HUES48 (cell line): ENCODE data around the gene CRYGS.
"Not testable (repeated sequence)": the region's sequence is repeated elsewhere in the genome, so short reads cannot be mapped to it uniquely, and the experiment has no call there.

ENCODE experiments used
- H3K27ac ChIP-seq: one replicate; pipeline ENCODE4 v1.7.0; 2013; ENCODE audit warnings: low read depth, low read length, inconsistent platforms
- H3K27me3 ChIP-seq: 2 replicates; pipeline ENCODE4 v1.6.1; 2013; ENCODE audit warnings: mild to moderate bottlenecking, low read length; ENCODE audit not compliant: control insufficient read depth, insufficient read depth
- H3K36me3 ChIP-seq: 2 replicates; pipeline ENCODE4 v1.6.1; 2013; ENCODE audit warnings: low read length; ENCODE audit not compliant: control insufficient read depth, insufficient read depth
- H3K4me1 ChIP-seq: 2 replicates; pipeline ENCODE4 v1.6.1; 2013; ENCODE audit warnings: mild to moderate bottlenecking, low read length; ENCODE audit not compliant: control insufficient read depth, insufficient read depth
- H3K4me3 ChIP-seq: 2 replicates; pipeline ENCODE4 v1.5.1; 2013; ENCODE audit warnings: mild to moderate bottlenecking, low read depth, low read length
- H3K9ac ChIP-seq: 2 replicates; pipeline ENCODE4 v1.6.1; 2013; ENCODE audit warnings: mild to moderate bottlenecking, low read depth, low read length, moderate library complexity
- H3K9me3 ChIP-seq: 2 replicates; pipeline ENCODE4 v1.6.1; 2013; ENCODE audit warnings: low read length; ENCODE audit not compliant: control insufficient read depth, insufficient read depth

CRYGS gene

DNA sequence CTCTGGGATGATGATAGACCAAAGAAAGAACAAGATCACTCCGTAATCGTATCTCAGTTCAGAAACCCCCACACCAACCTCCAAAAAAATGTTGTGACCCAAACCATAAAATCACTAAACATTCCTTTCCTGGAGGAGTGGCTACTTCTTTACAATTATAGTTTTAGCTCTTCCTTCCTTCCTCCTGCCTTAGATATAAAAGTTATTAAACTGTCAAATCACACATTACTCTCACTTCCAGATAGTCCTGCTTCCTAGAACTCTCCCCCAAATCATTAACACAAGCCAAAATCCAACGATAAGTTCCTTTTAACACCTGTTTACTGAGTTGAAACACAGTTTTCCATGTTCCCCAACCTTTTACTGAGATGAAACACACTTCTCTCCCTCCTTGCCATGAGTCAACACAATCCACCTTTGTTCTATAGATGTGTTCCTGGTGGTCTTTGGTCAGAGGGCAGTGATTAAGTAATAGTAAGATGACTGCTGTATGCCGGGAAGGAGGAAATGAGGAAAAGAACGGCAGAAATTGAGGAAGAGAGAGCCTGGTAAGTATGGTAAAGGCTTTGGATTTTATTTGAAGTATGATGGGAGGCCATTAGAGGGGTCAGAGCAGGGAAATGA is 8.3 kb upstream of the CRYGS start:
- Histone ChIP-seq H3K36me3 (peaks cover 41% of the 10 kb centered on the region), H3K27ac (no peak overlapping the region), H3K4me3 (no peak overlapping the region), H3K4me1 (no peaks in the 10 kb centered on the region), H3K27me3 (no peaks in the 10 kb centered on the region), H3K9me3 (no peaks in the 10 kb centered on the region), H3K9ac (no peak overlapping the region)

DNA sequence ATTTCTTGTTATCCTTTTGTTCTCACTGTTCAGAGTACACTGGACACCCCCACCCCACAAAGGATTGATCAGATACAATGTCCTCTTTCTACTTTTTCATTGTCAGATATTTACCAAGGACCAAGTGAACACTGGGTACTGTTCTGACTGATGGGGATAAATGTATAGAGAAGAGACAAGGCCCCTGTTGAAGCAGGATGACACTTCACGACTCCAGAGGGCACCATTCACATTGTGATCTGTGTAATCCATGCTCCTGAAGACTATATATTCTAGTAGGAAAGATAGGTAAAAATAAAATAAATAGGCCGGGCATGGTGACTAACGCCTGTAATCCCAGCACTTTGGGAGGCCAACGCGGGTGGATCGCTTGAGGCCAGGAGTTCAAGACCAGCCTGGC is 7.2 kb upstream of the CRYGS start:
- Histone ChIP-seq H3K9ac (no peak overlapping the region), H3K27me3 (no peaks in the 10 kb centered on the region), H3K9me3 (no peaks in the 10 kb centered on the region), H3K27ac (no peak overlapping the region), H3K4me3 (no peak overlapping the region), H3K36me3 (peaks cover 35% of the 10 kb centered on the region), H3K4me1 (no peaks in the 10 kb centered on the region)

DNA sequence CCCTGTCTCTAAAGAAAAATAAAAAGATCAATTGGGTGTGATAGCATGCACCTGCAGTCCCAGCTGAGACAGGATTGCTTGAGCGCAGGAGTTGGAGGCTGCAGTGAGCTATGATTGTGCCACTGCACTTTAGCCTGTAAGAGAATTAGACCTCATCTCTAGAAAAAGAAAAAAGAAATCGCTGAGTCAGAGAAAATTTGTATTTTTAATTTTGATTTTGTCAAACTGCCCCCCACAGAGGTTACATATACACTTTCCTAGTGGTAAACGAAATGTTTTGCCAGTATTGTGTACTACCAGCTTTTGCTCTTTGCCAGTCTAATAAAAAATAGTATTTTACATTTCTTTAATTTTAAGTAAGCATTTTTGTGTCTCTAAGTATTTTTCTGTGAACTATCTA is 5.3 kb upstream of the CRYGS start:
- Histone ChIP-seq H3K27me3 (no peaks in the 10 kb centered on the region), H3K4me3 (no peak overlapping the region), H3K9ac (no peak overlapping the region), H3K36me3 (peaks cover 22% of the 10 kb centered on the region), H3K4me1 (no peaks in the 10 kb centered on the region), H3K27ac (no peak overlapping the region), H3K9me3 (no peaks in the 10 kb centered on the region)

DNA sequence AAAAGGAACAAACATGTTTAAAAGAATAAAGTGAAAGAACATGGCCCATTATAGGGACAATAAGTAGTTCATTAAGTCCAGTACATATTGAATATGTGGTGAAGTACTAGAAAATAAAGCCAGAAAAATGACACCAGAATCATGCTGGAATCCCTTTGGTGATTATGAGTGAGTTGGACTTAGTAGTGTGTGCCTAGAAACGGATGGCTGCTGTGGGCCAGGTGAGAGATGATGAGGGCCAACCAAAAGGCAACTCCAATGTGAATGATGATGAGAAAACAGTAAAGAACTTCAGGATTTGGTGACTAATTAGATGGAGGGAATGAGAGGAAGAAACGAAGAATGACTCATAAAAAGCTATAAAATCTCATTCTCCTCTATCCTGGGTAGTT is 3.3 kb downstream of the CRYGS start:
- H3K36me3 ChIP-seq, result no peaks in the 10 kb centered on the region
- H3K9me3 ChIP-seq, result no peaks in the 10 kb centered on the region
- no peak overlapping the region for H3K4me3 ChIP-seq

DNA sequence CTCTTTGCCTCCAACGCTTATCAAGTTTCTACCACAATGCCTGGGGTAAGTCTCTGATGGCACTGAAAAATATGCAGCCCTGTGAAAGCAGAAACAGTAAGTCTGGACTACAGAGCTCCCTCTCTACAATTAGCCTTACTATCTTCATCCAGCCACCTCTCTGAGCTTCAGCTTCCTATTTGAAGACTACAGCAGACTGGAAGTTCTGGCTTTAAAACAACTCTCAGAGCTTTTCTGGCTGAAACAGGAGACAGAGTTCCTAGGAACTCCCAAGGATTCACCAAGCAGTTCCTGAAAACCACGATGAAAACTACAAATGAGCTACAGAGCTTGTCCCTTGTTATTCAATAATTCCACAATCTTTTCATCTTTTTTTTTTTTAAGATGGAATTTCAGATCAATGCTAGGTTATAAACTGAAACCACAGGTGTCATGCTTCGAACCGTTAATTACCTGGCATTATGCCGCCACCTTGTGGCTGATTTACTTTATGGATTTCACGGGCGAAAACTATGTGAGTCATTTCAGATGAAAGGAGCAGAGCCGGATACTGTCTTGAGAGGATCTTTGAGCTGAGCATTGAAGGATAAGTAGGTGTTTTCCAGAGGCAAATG is 3.9 kb downstream of the CRYGS start:
- no peak overlapping the region for H3K9ac ChIP-seq
- H3K27ac ChIP-seq, result no peak overlapping the region
- H3K9me3 ChIP-seq, result no peaks in the 10 kb centered on the region
- H3K4me1 ChIP-seq, result no peaks in the 10 kb centered on the region
- no peaks in the 10 kb centered on the region for H3K27me3 ChIP-seq
- H3K4me3 ChIP-seq, result no peak overlapping the region
- no peaks in the 10 kb centered on the region for H3K36me3 ChIP-seq

More for the DNA sequence above, 3.3 kb downstream of the CRYGS start:
- H3K27ac ChIP-seq, result no peak overlapping the region
- no peak overlapping the region for H3K9ac ChIP-seq
- H3K4me1 ChIP-seq, result no peaks in the 10 kb centered on the region
- no peaks in the 10 kb centered on the region for H3K27me3 ChIP-seq

DNA sequence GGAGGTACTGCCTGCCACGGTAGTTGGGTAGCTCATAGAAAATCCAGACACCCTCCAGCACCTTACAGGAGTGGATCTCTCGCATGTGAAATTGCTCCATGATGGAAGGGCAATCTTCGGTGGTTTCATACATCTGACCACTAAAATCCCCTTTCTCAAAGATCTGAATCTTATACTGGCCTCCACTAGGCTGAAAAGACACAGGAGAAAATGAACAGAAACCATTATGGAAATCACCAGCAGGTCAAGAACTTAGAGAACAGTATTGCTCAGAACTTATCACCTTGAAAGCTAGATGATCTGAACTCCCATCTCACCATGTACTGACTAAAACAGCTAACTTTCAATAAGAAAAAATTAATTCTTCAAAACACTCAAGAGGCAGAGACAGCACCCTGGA is 5.4 kb downstream of the CRYGS start:
- H3K27ac ChIP-seq, result no peak overlapping the region
- no peak overlapping the region for H3K9ac ChIP-seq
- H3K4me1 ChIP-seq, result no peaks in the 10 kb centered on the region

DNA sequence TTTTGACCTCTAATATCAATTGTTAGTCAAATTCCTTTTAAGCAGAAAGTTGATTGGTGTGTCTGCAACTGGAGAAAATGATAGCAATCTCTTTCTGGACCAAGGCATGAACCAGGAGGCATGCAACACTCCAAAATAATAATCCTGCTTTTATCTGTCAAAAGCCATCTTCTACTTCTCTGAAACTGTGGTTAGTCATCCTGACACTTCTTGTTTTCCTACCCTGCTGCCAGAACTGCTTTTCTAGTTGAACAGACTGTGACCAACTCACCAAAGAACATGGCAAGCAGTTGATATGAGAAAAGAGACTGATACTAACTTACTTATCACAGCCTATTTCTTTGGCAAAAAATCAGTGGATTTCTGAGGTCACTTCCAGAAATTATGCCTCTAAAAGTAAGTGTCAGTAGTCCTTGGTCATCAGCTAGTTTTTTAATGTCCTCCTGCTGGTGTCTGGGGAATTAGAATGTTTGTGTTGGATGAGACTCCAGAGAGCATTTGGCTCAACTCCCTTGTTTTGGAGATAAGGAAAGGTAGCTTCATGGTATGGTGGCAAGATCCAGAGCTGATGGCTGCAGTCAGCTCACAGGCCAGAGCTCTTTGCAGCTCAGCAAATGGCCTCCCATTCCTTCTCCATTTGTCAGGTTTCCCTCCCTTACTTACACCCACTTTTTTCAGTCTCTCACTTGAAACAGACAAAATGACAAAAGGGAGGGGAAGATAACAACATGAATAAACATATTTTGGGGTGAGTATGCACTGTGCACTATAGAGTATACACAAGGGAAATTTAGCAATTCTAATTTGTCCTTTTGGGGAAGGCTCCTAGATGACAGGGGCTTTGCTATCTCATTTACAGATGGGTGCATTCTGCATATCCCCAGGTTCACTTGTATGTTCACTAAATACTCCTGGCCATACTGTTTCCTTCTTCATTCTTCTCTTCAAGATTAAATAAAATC is 7.0 kb downstream of the CRYGS start:
- no peak overlapping the region for H3K9ac ChIP-seq
- no peaks in the 10 kb centered on the region for H3K36me3 ChIP-seq
- H3K4me1 ChIP-seq, result no peaks in the 10 kb centered on the region; the same call in 1 of the 2 replicates
- H3K27me3 ChIP-seq, result no peaks in the 10 kb centered on the region
- no peak overlapping the region for H3K27ac ChIP-seq
- no peaks in the 10 kb centered on the region for H3K9me3 ChIP-seq
- H3K4me3 ChIP-seq, result no peak overlapping the region

More for the DNA sequence above, 5.4 kb downstream of the CRYGS start:
- Histone ChIP-seq H3K4me3 (no peak overlapping the region), H3K27me3 (no peaks in the 10 kb centered on the region), H3K36me3 (no peaks in the 10 kb centered on the region), H3K9me3 (no peaks in the 10 kb centered on the region)

DNA sequence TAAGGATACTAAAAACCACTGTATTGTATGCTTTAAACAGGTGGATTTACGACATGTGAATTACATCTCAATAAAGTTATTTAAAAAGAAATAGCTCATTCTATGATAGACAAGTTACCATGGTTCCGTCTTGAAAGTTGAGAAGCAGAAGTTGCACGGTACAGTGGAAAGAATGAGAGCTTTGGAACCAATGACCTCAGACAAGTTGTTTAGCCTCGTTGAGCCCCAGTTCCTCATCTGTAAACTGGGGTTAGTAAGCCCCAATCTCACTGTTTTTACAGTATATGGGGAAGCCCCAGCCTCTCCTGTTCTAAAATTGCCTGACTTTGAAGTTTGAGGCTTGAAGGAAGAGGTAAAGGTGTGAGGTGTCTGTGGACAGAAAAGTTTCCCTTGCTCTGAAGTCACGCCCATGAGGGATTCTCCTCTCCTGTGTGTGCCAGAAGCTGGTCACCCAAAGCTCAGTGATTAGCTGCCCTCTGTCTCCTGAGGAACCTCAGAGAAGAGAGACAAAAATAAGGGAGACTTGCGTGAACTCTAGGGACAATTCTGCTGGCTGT is 10.0 kb downstream of the CRYGS start:
- H3K9ac ChIP-seq, result no peak overlapping the region
- no peaks in the 10 kb centered on the region for H3K36me3 ChIP-seq
- H3K27me3 ChIP-seq, result no peaks in the 10 kb centered on the region
- H3K4me3 ChIP-seq, result no peak overlapping the region
- H3K27ac ChIP-seq, result no peak overlapping the region
- H3K9me3 ChIP-seq, result no peaks in the 10 kb centered on the region
- H3K4me1 ChIP-seq, result peaks cover 7% of the 10 kb centered on the region

DNA sequence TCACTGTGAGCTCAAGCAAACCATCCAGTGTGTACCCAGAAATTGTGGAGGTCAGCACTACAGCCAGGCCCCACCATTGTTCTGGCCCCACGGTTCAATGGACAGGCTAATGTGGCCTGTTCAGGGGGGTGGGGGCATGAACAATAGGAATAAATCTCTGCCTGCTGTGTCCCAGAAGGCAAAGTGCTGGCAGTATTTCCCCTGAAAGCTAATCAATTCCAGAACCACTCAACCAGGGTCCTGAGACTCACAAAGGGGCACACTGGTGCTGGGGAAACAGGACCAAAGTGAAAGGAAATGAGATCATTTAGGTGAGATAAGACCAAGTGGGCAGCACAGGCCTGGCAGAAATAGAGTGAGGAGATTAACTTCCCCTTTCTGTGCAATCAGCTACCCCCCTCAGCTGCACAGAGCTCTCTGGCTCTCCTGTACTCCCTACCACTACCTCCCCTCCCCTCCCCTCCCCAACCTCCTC is 11.5 kb downstream of the CRYGS start:
- H3K27ac ChIP-seq, result peak overlapping the region; percentile 35
- no peaks in the 10 kb centered on the region for H3K27me3 ChIP-seq
- no peak overlapping the region for H3K4me3 ChIP-seq
- H3K9ac ChIP-seq, result no peak overlapping the region
- H3K4me1 ChIP-seq, result peaks cover 7% of the 10 kb centered on the region
- H3K9me3 ChIP-seq, result no peaks in the 10 kb centered on the region
- H3K36me3 ChIP-seq, result no peaks in the 10 kb centered on the region

DNA sequence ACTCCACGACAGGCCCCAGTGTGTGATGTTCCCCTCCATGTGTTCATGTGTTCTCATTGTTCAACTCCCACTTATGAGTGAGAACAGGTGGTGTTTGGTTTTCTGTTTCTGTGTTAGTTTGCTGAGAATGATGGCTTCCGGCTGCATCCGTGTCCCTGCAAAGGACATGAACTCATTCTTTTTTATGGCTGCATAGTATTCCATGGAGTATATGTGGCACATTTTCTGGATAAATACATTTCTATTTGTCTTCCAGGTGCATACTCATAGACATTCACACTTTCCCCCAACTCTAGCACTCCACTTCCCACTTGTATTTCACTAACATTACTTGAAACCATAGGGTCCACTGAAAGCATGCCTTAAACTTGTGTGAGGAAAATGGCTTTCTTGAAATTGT is 12.5 kb downstream of the CRYGS start:
- H3K27me3 ChIP-seq, H3K9me3 ChIP-seq, H3K27ac ChIP-seq, H3K4me1 ChIP-seq, H3K4me3 ChIP-seq, H3K9ac ChIP-seq, H3K36me3 ChIP-seq: not testable (repeated sequence)
